GM12874 (cell line): ENCODE results near the gene ATP2C1.

Source experiments
- CTCF ChIP-seq: IDR thresholded peaks from 2 replicates; pipeline ENCODE4 v1.5.1; 2011; ENCODE audit warnings: low read depth, mild to moderate bottlenecking, control low read depth, low read length, moderate library complexity; ENCODE audit not compliant: insufficient read depth

ATP2C1 gene

GRCh38 chr3:130900959-130901358 is 7.1 kb downstream of the ATP2C1 start:
- TF ChIP-seq CTCF, result no peak

GRCh38 chr3:130901463-130902204 is 7.8 kb downstream of the ATP2C1 start:
- no peak for TF ChIP-seq CTCF

- no peak for TF ChIP-seq CTCF
These were observed 9.6 kb downstream of the ATP2C1 start for GRCh38 chr3:130903412-130903908.

- TF ChIP-seq CTCF, result no peak
These were observed 10.6 kb downstream of the ATP2C1 start for GRCh38 chr3:130904491-130904890.

- no peak for TF ChIP-seq CTCF
These were observed 11.7 kb downstream of the ATP2C1 start for GRCh38 chr3:130905551-130905950.

GRCh38 chr3:130906374-130906995 is 12.6 kb downstream of the ATP2C1 start:
- no peak for TF ChIP-seq CTCF

- TF ChIP-seq CTCF, result no peak
These were observed 13.6 kb downstream of the ATP2C1 start for GRCh38 chr3:130907500-130907899.
